Spleen (tissue), 7 donors: Measurements from ENCODE around the gene EYS.

Experiments
- POLR2A ChIP-seq, 3 donors: fragments of 450-650 bp; IDR thresholded peaks; one replicate each; pipeline ENCODE4 v1.5.1; 2017; ENCODE audit warnings: antibody characterized with exemption in 3 of 3, mild to moderate bottlenecking in 1 of 3
- POLR2AphosphoS5 ChIP-seq, 3 donors: sonication (generic); formaldehyde crosslinking; IDR thresholded peaks; one replicate each; pipeline ENCODE4 v1.5.1; 2017; ENCODE audit warnings: antibody characterized with exemption in 3 of 3
- TF ChIP-seq, protein P1 (sequence below), 11 experiments: fragments of 200-600 bp in 7 of 11; fragments of 450-650 bp in 4 of 11; sonication (generic) in 4 of 11; IDR thresholded peaks in 8 of 11; conservative IDR thresholded peaks in 3 of 11; 1 replicate in 7 of 11; 2 replicates in 4 of 11; pipeline versions ENCODE4 v1.4.0 to v1.8.0; 2016 to 2021; ENCODE audit warnings: antibody characterized with exemption in 11 of 11, inconsistent platforms in 4 of 11, mild to moderate bottlenecking in 1 of 11
- donor health status: DM: no; HTN: no; CAD: no; lungs with moderate emphysema.
- donor health status: DM: no; HTN: no; CAD: no.
- donor health status: DM: no; HTN: no; CAD: no.

DNA sequence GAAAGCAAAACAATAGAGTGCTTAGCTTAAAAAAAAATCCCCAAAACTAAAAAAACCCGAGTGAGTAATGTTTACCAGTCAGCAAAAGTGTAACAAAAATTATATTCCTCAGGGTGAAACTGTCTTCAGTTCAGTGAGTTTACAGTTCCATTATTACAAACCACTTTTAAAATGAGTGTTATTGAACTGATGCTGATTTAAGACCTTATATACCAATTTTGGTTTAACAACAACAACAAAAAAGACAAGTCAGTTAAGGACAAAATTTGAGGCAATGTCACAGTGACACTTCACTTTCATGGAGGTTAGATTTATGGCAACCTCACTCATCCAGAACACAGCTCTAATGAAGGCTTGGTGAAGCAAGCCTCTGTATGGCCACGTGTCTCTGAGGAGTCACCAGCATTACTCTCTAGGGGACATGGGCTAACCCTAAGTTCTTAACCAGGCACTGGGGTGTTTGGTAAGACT, 1440.6 kb downstream of the EYS start:
- TF ChIP-seq, protein P1, sequence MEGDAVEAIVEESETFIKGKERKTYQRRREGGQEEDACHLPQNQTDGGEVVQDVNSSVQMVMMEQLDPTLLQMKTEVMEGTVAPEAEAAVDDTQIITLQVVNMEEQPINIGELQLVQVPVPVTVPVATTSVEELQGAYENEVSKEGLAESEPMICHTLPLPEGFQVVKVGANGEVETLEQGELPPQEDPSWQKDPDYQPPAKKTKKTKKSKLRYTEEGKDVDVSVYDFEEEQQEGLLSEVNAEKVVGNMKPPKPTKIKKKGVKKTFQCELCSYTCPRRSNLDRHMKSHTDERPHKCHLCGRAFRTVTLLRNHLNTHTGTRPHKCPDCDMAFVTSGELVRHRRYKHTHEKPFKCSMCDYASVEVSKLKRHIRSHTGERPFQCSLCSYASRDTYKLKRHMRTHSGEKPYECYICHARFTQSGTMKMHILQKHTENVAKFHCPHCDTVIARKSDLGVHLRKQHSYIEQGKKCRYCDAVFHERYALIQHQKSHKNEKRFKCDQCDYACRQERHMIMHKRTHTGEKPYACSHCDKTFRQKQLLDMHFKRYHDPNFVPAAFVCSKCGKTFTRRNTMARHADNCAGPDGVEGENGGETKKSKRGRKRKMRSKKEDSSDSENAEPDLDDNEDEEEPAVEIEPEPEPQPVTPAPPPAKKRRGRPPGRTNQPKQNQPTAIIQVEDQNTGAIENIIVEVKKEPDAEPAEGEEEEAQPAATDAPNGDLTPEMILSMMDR (IDR thresholded peaks at IDR 0.05 in 8 of 11, conservative IDR thresholded peaks at IDR 0.05 in 3 of 11), result no peak
- TF ChIP-seq POLR2A (IDR thresholded peaks at IDR 0.05) (no peak), POLR2AphosphoS5 (IDR thresholded peaks at IDR 0.05) (no peak)
